Heart right ventricle (tissue), 16 donors: ENCODE data around the gene E2F1. TPM values are rescaled to one million over a fixed set of nuclear protein-coding genes. Genes with fewer than 3 reads are reported as not detected.
A peak's percentile ranks its signal among the peaks of the same experiment; 100 is the strongest.

Experiments used
- ATAC-seq, 8 donors: fragments of 200-7000 bp; cut with Tn5 transposase; one replicate each; pipeline ENCODE4 v1.9.1; 2020; ENCODE audit warnings: mild to moderate bottlenecking in 8 of 8, moderate library complexity in 8 of 8, moderate number of reproducible peaks in 1 of 8
- DNase-seq, 2 donors: peaks; one replicate each; pipeline ENCODE4 v3.0.0-alpha.2; 2020
- H3K27ac ChIP-seq, 10 donors: fragments of 200-600 bp; sonication (generic) in 2 of 10; one replicate each; pipeline versions ENCODE4 v1.5.0 to v1.8.0; 2020 to 2022; ENCODE audit warnings: mild to moderate bottlenecking in 3 of 10
- H3K27me3 ChIP-seq, 7 donors: fragments of 200-600 bp; one replicate each; pipeline ENCODE4 v1.8.0; 2021 to 2022; ENCODE audit warnings: mild to moderate bottlenecking in 2 of 7
- H3K36me3 ChIP-seq, 9 donors: fragments of 200-600 bp; sonication (generic) in 1 of 9; one replicate each; pipeline versions ENCODE4 v1.5.0 to v1.8.0; 2020 to 2022; ENCODE audit warnings: mild to moderate bottlenecking in 2 of 9
- H3K4me1 ChIP-seq, 9 donors: fragments of 200-600 bp; sonication (generic) in 1 of 9; one replicate each; pipeline versions ENCODE4 v1.5.0 to v1.8.0; 2020 to 2022; ENCODE audit warnings: mild to moderate bottlenecking in 4 of 9
- H3K4me3 ChIP-seq, 10 donors: fragments of 200-600 bp; sonication (generic) in 2 of 10; one replicate each; pipeline versions ENCODE4 v1.5.0 to v1.8.0; 2020 to 2022; ENCODE audit warnings: mild to moderate bottlenecking in 7 of 10, moderate library complexity in 2 of 10
- H3K9me3 ChIP-seq, 11 donors: fragments of 200-600 bp in 10 of 11; sonication (generic) in 2 of 11; one replicate each; pipeline versions ENCODE4 v1.5.0 to v1.8.0; 2013 to 2022; ENCODE audit warnings: mild to moderate bottlenecking in 2 of 11, control low read depth in 1 of 11, moderate library complexity in 1 of 11
- CTCF ChIP-seq, 9 donors: fragments of 200-600 bp; sonication (generic) in 2 of 9; IDR thresholded peaks; one replicate each; pipeline versions ENCODE4 v1.5.0 to v1.8.0; 2021 to 2022; ENCODE audit warnings: antibody characterized with exemption in 9 of 9, mild to moderate bottlenecking in 5 of 9, moderate library complexity in 1 of 9
- WGBS, 2 donors: extraction: QIAGEN DNeasy Blood & Tissue Kit; methylation state at CpG; one replicate each; pipeline ENCODE4 v1.1.7; 2013; ENCODE audit warnings: inconsistent platforms in 1 of 2; 5-methylcytosine and 5-hydroxymethylcytosine counted together
- intact Hi-C, 10 donors: fragments of 100-400 bp; cut with DNase I; formaldehyde crosslinking; loops; one replicate each; pipeline versions ENCODE4 v1.11.1 to v1.14.2; 2022
- polyA plus RNA-seq, 2 donors: library from polyadenylated mRNA; stranded (reverse); fragments of 200-250 nt; gene quantifications; one replicate each; pipeline ENCODE4 v1.2.3, GENCODE V29; 2013
- total RNA-seq, 10 donors: library from RNA; stranded (reverse); fragmentation: NEBNext Ultra II Directional in 3 of 10; extraction: Animal tissue kit (Norgen Biotek cat#: 25700) in 3 of 10; gene quantifications; one replicate each; pipeline versions ENCODE4 v1.2.1 to v1.2.4, GENCODE V29; 2021 to 2023
- donor health status: Arrhythmogenic right ventricular cardiomyopathy.
- donor health status: ischemic (EF 13 %, LVEDD 7.1; RV severe dilation, severe dysfunction).
- donor health status: healthy with polysubstance abuse.
- donor health status: DM: no; HTN: yes; CAD: no.
- donor health status: DM: no; HTN: no; CAD: no.
- donor health status: ischemic (EF 25% LVEDD 6.9; RV normal size, moderate dysfunction).
- donor health status: ischemic (EF 25% LVEDD 5.7; RV mildly dilated, moderate dysfunction).
- donor health status: healthy.
- donor health status: DM: yes; HTN: yes; CAD: no.
- donor health status: Ischemic cardiomyopathy.
- donor health status: ischemic (EF 35%, LVEDD 5.7; RV mildly dilated, moderate dysfunction).
- donor health status: nonischemic (EF 11% LVEDD 7.7; RV severe dilation, severe dysfunction).
- donor health status: DM: yes; HTN: yes; CAD: no.
- donor health status: PGD.
- donor health status: ischemic (EF 29% LVEDD 5.4; RV normal size, mild dysfunction).
- donor health status: nonischemic (EF 23%, LVEDD 6.1; RV moderate dilation, normal function).

E2F1 gene
- total and polyA plus RNA-seq, 12 donors, result 0.44 to 3.4 (median 1.2) TPM

GRCh38 chr20:33721391-33722140 lies 35.4 kb upstream of the E2F1 start:
- Histone ChIP-seq H3K36me3 (no peaks in the 10 kb centered on the region), H3K27me3 (no peaks in the 10 kb centered on the region), H3K4me3 (no peak overlapping the region), H3K4me1 (peaks cover 0 to 19% (median 13%) of the 10 kb centered on the region in 9 donors), H3K9me3 (no peaks in the 10 kb centered on the region), H3K27ac (no peak overlapping the region)
- no peak for TF ChIP-seq CTCF (IDR thresholded peaks at IDR 0.05)
- ATAC-seq, result no peak
- 94 to 97% methylated on average over 11 of the region's 11 CpGs for WGBS, 2 donors
- intact Hi-C loops, result no loop called here
- no peak for DNase-seq

- Histone ChIP-seq H3K36me3 (peaks cover 0 to 2% (median 0%) of the 10 kb centered on the region in 9 donors), H3K4me1 (peaks cover 0 to 19% (median 13%) of the 10 kb centered on the region in 9 donors), H3K27ac (peak within 1 kb of the TSS in 9 of 10 donors; percentile 71 to 88 (median 80)), H3K27me3 (no peaks in the 10 kb centered on the region), H3K4me3 (peak within 1 kb of the TSS; percentile 78 to 97 (median 90)), H3K9me3 (no peaks in the 10 kb centered on the region)
- 3% methylated on average over 46 of the region's 46 CpGs for WGBS, 2 donors
- intact Hi-C loops, result no loop called here
- ATAC-seq (peak; percentile 98 to 100 (median 100)), DNase-seq (peak; percentile 81 to 96)
- TF ChIP-seq CTCF (IDR thresholded peaks at IDR 0.05), result peak in 1 of 9 donors; percentile 8
Observed at GRCh38 chr20:33719989-33720709, 34.0 kb upstream of the E2F1 start, which contains the start of gene PXMP4. PXMP4 (minus strand) TSS chr20:33720310; CDS start chr20:33720207, 103 bp downstream.

DNA sequence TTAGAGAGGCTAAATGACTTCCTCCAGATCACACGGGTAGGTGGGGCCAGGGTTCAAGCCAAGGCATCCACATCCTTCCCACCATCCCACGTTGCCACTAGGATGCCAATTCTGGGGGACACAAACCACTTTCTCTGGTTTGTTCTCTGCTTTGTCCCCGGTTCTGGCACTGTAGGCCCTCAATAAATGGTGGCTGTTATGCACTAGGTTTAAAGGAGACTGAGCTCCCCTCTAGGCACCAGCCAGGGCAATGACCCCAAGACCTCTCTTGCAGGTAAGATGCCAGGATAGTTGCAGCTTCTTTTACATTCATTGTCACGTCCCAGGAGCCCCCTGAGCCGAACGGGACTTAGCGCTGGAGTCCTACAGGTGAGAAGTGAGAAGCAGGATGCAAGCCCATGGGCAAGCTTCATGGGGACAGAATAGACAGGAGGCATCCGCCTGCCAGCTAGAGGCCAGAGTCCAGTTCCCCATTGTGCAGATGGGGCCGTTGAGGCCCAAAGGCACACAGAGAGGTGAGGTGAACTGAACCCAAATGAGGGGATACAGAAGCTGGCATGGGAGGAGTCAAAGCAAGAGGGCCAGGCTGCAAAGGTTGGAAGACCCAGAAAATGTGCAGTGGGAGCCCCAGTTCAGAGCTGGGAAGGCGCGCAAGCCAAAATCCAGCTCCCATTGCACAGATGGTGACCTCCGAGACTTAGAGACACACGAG lies 33.2 kb upstream of the E2F1 start:
- H3K27ac ChIP-seq, result peak overlapping the region in 9 of 10 donors; percentile 71 to 88 (median 80)
- peaks cover 0 to 19% (median 13%) of the 10 kb centered on the region in 9 donors for H3K4me1 ChIP-seq
- intact Hi-C loops, result no loop called here
- H3K9me3 ChIP-seq, result no peaks in the 10 kb centered on the region
- ATAC-seq, result no peak
- H3K27me3 ChIP-seq, result no peaks in the 10 kb centered on the region
- TF ChIP-seq CTCF (IDR thresholded peaks at IDR 0.05), result no peak
- no peak for DNase-seq
- H3K4me3 ChIP-seq, result peak overlapping the region; percentile 78 to 97 (median 90)
- peaks cover 0 to 9% (median 0%) of the 10 kb centered on the region in 9 donors for H3K36me3 ChIP-seq
- 47 to 52% methylated on average over 13 of the region's 13 CpGs for WGBS, 2 donors

DNA sequence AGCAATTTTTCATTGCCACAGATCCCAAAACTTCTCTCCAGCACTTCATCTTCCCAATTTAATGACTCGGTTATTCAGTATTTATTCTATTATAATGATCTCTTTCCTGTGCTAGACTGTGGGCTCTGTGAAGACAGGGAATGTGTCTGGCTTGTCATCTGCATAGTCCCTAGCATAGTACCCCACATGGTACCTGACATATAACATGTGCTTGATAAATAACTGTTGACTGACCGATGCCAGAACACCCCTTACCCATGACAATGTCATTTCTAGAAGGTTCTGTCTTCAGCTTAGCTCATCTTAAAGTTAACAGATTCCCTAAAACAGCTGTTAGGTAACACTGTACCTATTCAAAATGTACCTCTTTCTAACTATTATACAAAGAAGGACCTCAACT lies 30.3 kb upstream of the E2F1 start:
- 85 to 95% methylated on average over 2 of the region's 2 CpGs for WGBS, 2 donors
- no peak for TF ChIP-seq CTCF (IDR thresholded peaks at IDR 0.05)

More for the DNA sequence above, 30.3 kb upstream of the E2F1 start:
- Histone ChIP-seq H3K4me3 (no peak overlapping the region), H3K27me3 (no peaks in the 10 kb centered on the region), H3K27ac (no peak overlapping the region), H3K9me3 (no peaks in the 10 kb centered on the region), H3K4me1 (peaks cover 0 to 19% (median 13%) of the 10 kb centered on the region in 9 donors), H3K36me3 (peaks cover 0 to 37% (median 19%) of the 10 kb centered on the region in 9 donors)
- DNase-seq (no peak), ATAC-seq (no peak)
- intact Hi-C loops, result no loop called here
